HepG2 (cell line): ENCODE results near the gene RGN. TPM values are rescaled to one million over a fixed set of nuclear protein-coding genes. Genes with fewer than 3 reads are reported as not detected.

ENCODE experiments used
- ELK4 ChIP-seq: sonication (generic); formaldehyde crosslinking; IDR thresholded peaks from 2 replicates; pipeline ENCODE4 v1.9.0; 2021; ENCODE audit warnings: missing genetic modification reagents, borderline replicate concordance
- GATAD2A ChIP-seq: IDR thresholded peaks from 2 replicates; pipeline ENCODE4 v1.6.1; 2016
- HNF4G ChIP-seq, 2 experiments: sonication (generic) in 1 of 2; formaldehyde crosslinking in 1 of 2; IDR thresholded peaks; 2 replicates each; pipeline versions ENCODE4 v1.4.0 to v1.6.1; 2011 to 2020; ENCODE audit warnings: borderline replicate concordance in 2 of 2, low read depth in 2 of 2, mild to moderate bottlenecking in 2 of 2, low read length in 1 of 2, missing genetic modification reagents in 1 of 2, moderate library complexity in 1 of 2
- NFYB ChIP-seq: sonication (generic); formaldehyde crosslinking; IDR thresholded peaks from 2 replicates; pipeline ENCODE4 v1.4.0; 2020; ENCODE audit warnings: missing genetic modification reagents
- PHB2 ChIP-seq: fragments of 450-650 bp; IDR thresholded peaks from 2 replicates; pipeline ENCODE4 v1.6.1; 2018; ENCODE audit not compliant: partially characterized antibody
- PHF21A ChIP-seq: sonication (generic); formaldehyde crosslinking; IDR thresholded peaks from 2 replicates; pipeline ENCODE4 v1.5.0; 2020; ENCODE audit warnings: mild to moderate bottlenecking, missing genetic modification reagents
- SIX1 ChIP-seq: sonication (generic); formaldehyde crosslinking; IDR thresholded peaks from 2 replicates; pipeline ENCODE4 v1.4.0; 2020; ENCODE audit warnings: missing genetic modification reagents, borderline replicate concordance
- SNAPC5 ChIP-seq: sonication (generic); formaldehyde crosslinking; IDR thresholded peaks from 2 replicates; pipeline ENCODE4 v1.8.1; 2023; ENCODE audit warnings: mild to moderate bottlenecking, missing genetic modification reagents, borderline replicate concordance
- SYNCRIP ChIP-seq: fragments of 200-400 bp; formaldehyde crosslinking; IDR thresholded peaks from 2 replicates; pipeline ENCODE4 v1.6.1; 2018; ENCODE audit warnings: mild to moderate bottlenecking, low read depth, low read length; ENCODE audit not compliant: insufficient read depth
- TFDP1 ChIP-seq: IDR thresholded peaks from 2 replicates; pipeline ENCODE4 v1.6.1; 2016; ENCODE audit warnings: missing compliant biosample characterization, missing genetic modification reagents, borderline replicate concordance
- ZHX2 ChIP-seq, 2 experiments: sonication (generic) in 1 of 2; formaldehyde crosslinking in 1 of 2; IDR thresholded peaks; 2 replicates each; pipeline versions ENCODE4 v1.6.1 to v1.9.0; 2014 to 2022; ENCODE audit warnings: antibody characterized with exemption in 1 of 2, borderline replicate concordance in 1 of 2, inconsistent platforms in 1 of 2, low read depth in 1 of 2, missing genetic modification reagents in 1 of 2
- ZNF20 ChIP-seq: sonication (generic); formaldehyde crosslinking; IDR thresholded peaks from 2 replicates; pipeline ENCODE4 v1.4.0; 2020; ENCODE audit warnings: mild to moderate bottlenecking, moderate library complexity, missing genetic modification reagents
- ZNF3 ChIP-seq: IDR thresholded peaks from 2 replicates; pipeline ENCODE4 v1.7.0; 2017; ENCODE audit warnings: inconsistent platforms
- ZNF354B ChIP-seq: sonication (generic); formaldehyde crosslinking; IDR thresholded peaks from 2 replicates; pipeline ENCODE4 v1.8.0; 2022; ENCODE audit warnings: mild to moderate bottlenecking, missing genetic modification reagents
- ZNF383 ChIP-seq: sonication (generic); formaldehyde crosslinking; IDR thresholded peaks from 2 replicates; pipeline ENCODE4 v1.4.0; 2020; ENCODE audit warnings: missing genetic modification reagents, mild to moderate bottlenecking, borderline replicate concordance
- ZNF562 ChIP-seq: sonication (generic); formaldehyde crosslinking; IDR thresholded peaks from 2 replicates; pipeline ENCODE4 v1.8.0; 2022; ENCODE audit warnings: missing genetic modification reagents, borderline replicate concordance
- ZNF841 ChIP-seq: sonication (generic); formaldehyde crosslinking; IDR thresholded peaks from 2 replicates; pipeline ENCODE4 v1.8.1; 2023; ENCODE audit warnings: missing genetic modification reagents, borderline replicate concordance
- ZSCAN12 ChIP-seq: sonication (generic); formaldehyde crosslinking; IDR thresholded peaks from 2 replicates; pipeline ENCODE4 v1.9.0; 2021; ENCODE audit warnings: mild to moderate bottlenecking, missing genetic modification reagents
- ZSCAN31 ChIP-seq: sonication (generic); formaldehyde crosslinking; IDR thresholded peaks from 2 replicates; pipeline ENCODE4 v1.5.0; 2020; ENCODE audit warnings: low read depth, mild to moderate bottlenecking, missing genetic modification reagents
- polyA plus RNA-seq, 8 experiments: library from polyadenylated mRNA; depleted of rRNA in 3 of 8; stranded (reverse) in 7 of 8; unstranded in 1 of 8; fragments of >200 nt; fragmentation: Illumina TruSeq in 4 of 8; extraction: Trizol in 4 of 8; gene quantifications; 2 replicates each; pipeline versions ENCODE4 v1.2.1 to v1.2.3, GENCODE V29; 2011 to 2016; ENCODE audit warnings: low read depth in 4 of 8, missing spikeins in 1 of 8, mixed read lengths in 1 of 8; ENCODE audit not compliant: insufficient read depth in 1 of 8
- total RNA-seq, 5 experiments: library from RNA; depleted of rRNA; stranded (reverse); fragments of >200 nt; fragmentation: Illumina TruSeq; extraction: Trizol; gene quantifications; 2 replicates each; pipeline ENCODE4 v1.2.3, GENCODE V29; 2016; ENCODE audit warnings: low read depth in 1 of 5

Gene RGN
- total and polyA plus RNA-seq, 2 of the 13 experiments (the other 11 are each of a cell fraction or from before 2014, with no cell fraction given) = 19.6 to 74.4 TPM

GRCh38 chrX:47080215-47080914 is 2.1 kb downstream of the RGN start (continued):
- TF ChIP-seq ELK4 (CRISPR knock-in tag) = no peak
- no peak for TF ChIP-seq TFDP1 (CRISPR knock-in tag)
- TF ChIP-seq ZSCAN31 (CRISPR knock-in tag) = no peak
- TF ChIP-seq ZNF562 (CRISPR knock-in tag) = no peak
- TF ChIP-seq NFYB (CRISPR knock-in tag) = peak; percentile 44; the same call in 1 of the 2 replicates
- TF ChIP-seq ZNF383 (CRISPR knock-in tag) = no peak
- TF ChIP-seq SNAPC5 (CRISPR knock-in tag) = no peak
- peak; percentile 86 for TF ChIP-seq HNF4G (IDR thresholded peaks at IDR 0.05; ENCODE audit: borderline replicate concordance, low read depth, low read length)
- TF ChIP-seq HNF4G (CRISPR knock-in tag; IDR thresholded peaks at IDR 0.05; ENCODE audit: borderline replicate concordance, low read depth) = no peak; the same call in 1 of the 2 replicates
- TF ChIP-seq ZNF3 (CRISPR knock-in tag) = no peak
- no peak for TF ChIP-seq SYNCRIP
- TF ChIP-seq ZHX2 (IDR thresholded peaks at IDR 0.05; ENCODE audit: low read depth) = no peak
- no peak for TF ChIP-seq ZHX2 (CRISPR knock-in tag; IDR thresholded peaks at IDR 0.05; ENCODE audit: borderline replicate concordance)
- TF ChIP-seq ZNF354B (CRISPR knock-in tag) = no peak
- TF ChIP-seq ZNF20 (CRISPR knock-in tag) = no peak
- no peak for TF ChIP-seq ZNF841 (CRISPR knock-in tag)
- TF ChIP-seq PHB2 = no peak
- TF ChIP-seq GATAD2A (CRISPR knock-in tag) = peak; percentile 86
- no peak for TF ChIP-seq ZSCAN12 (CRISPR knock-in tag)
- TF ChIP-seq PHF21A (CRISPR knock-in tag) = peak; percentile 77
- no peak for TF ChIP-seq SIX1 (CRISPR knock-in tag)
